ENCODE measurements around the gene SCN4A.

GRCh38 chr17:63933598-63933997 lies 39.1 kb downstream of the SCN4A start:
- TF ChIP-seq, protein P1, sequence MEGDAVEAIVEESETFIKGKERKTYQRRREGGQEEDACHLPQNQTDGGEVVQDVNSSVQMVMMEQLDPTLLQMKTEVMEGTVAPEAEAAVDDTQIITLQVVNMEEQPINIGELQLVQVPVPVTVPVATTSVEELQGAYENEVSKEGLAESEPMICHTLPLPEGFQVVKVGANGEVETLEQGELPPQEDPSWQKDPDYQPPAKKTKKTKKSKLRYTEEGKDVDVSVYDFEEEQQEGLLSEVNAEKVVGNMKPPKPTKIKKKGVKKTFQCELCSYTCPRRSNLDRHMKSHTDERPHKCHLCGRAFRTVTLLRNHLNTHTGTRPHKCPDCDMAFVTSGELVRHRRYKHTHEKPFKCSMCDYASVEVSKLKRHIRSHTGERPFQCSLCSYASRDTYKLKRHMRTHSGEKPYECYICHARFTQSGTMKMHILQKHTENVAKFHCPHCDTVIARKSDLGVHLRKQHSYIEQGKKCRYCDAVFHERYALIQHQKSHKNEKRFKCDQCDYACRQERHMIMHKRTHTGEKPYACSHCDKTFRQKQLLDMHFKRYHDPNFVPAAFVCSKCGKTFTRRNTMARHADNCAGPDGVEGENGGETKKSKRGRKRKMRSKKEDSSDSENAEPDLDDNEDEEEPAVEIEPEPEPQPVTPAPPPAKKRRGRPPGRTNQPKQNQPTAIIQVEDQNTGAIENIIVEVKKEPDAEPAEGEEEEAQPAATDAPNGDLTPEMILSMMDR (IDR thresholded peaks at IDR 0.05; ENCODE audit: borderline replicate concordance, extremely low read depth, low read length, poor library complexity, severe bottlenecking) = no peak
- no peak for TF ChIP-seq EZH2 (IDR thresholded peaks at IDR 0.05; ENCODE audit: borderline replicate concordance, low read depth, low read length, severe bottlenecking)

Measured in DND-41 (cell line).